Right forelimb (tissue), 1 donor: ENCODE measurements around the gene ZNF141.

Experiments
- DNase-seq: peaks from one replicate; pipeline ENCODE4 v3.0.0-alpha.2; 2018

Gene ZNF141

DNA sequence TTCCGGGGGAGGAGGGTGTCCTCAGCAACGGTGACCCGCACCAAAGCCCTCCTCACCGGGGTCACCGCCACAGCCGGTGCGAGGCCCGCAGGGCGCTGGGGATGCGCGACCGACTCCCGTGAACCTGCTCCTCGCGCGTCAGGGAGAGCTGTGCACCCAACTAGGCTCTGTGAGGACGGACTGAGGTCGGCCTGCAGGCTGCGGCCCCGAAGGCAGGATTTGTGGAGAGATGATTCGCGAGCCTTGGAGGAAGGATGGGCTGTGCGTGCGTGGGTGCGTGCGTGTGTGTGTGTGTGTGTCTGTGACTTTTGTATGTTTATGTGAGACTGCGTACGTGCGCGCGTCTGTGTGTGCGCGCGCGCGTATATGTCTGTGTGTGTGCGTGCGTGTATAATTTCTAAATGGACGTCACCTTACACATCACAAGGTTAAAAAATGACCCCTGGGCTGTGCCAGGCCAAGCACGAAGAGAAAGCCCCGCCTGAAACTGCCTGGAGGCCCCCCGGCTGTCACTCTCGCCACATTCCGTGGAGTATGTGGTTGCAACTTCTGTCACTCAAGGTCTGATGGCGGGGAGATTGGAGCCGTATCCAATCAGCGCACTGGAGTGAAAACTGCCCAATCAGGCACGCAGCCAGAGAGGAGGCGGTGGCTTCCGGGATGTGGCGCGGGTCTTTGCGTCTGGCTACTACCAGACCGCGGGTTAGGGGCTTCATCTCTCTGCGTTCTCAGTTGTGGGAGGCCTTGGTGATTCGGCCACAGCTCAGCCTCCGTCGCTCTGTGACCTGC is at the start of gene ZNF141:
Gene ZNF141, plus strand, starts transcription at position 672 of the 789 bp plus-strand sequence. CDS start 170 bp downstream, outside the sequence.
- peak; percentile 98 for DNase-seq

DNA sequence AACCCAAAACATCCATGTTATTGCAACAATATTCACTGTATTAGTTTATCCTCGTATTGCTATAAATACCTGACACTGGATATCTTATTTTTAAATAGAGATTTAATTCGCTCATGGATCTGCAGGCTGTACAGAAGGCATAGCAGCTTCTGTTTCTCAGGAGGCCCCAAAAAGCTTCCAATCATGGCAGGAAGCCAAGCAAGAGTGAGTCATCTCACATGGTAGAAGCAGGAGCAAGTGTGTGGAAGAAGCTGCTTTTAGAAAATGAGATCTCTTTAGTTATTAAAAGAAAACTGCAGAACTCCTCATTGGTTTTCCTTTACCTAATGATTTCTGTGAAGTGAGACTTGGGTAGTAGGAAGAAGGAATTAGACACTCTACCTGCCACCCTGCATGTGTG is 48.7 kb upstream of the ZNF141 start:
- DNase-seq: no peak

DNA sequence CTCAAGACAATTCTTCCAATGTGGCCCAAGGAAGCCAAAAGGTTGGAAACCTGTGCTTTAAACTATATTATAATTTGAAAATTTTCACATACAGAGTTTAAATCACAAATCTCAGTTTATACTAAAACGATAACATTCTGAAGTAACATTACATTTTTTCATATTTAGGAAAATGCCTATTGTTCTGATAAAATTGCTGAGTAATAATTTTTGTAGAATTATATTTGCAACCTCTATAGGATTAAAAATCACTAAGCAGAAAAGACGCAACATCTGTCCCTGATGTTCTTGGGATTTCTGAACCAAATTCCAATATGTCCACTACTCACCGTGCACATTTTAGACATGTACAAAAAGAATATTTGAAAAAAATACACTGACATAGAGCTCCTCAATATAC is 42.9 kb upstream of the ZNF141 start:
- DNase-seq: no peak

DNA sequence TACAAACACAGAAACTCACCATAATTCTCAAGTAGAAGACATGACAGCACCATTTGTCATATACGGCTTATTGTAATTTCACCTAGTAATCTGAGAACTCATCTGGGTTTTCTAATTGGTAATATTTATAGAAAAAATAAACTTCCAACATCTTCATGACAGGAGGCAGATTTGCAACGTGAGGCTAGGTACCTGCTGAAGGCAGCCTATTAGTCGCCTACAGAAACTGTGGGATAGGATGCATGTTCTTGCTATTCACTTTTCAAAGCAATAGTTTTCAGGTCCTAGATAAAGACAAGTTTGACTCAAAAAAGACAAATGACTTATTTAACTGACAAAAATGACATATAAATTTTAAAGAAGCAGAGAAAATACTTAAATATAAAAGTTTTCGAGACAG is 35.2 kb upstream of the ZNF141 start:
- DNase-seq: no peak

DNA sequence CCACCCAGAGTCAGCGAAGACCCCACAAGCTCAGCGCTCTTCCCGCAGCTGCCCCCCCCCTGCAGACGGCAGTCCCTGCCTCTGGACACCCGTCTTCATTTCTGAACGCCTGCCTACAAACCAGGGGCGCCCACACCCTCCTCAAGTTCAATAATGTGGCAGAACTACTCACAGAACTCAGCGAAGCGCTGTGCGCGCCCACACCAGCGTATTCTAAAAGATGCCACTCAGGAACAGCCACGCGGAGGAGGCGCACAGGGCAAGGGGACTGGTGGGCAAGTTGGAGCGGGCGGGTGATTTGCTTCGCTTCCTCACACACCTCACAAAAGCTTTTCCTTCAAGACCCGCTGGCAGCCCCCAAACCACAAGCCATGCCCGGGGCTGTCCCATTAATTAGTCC is 33.1 kb upstream of the ZNF141 start:
- peak; percentile 43 for DNase-seq

DNA sequence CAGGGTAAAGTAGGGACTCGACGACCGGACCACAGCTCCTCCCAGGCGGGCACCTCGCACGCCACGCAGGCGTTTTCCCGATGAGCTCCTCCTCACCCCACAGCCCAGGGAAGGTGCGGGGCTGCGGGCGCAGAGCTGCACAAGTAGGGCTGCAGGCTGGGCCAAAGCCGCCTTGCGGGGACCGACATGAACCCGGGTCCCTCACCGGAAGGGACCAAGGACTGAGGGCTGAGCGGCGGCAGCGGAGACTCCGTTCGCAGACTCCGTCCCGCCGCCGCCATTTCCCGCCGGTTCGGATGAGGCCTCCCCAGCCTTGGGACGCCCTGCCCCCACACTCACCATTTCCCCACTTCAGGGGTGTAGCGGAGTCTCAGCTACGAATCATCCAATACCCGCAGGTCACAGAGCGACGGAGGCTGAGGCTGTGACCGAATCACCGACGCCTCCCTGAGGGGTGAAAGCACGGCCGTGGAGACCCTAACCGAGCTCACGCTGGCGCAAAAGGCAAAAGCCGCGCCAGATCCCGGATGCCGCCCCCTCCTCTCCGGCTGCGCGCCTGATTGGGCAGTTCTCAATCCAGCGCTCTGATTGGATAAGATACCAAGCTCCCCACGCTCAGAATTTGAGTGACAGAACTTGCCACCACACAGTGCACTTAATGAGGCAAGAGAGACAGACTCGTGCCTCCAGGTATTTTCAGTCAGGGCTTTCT is 32.5 kb upstream of the ZNF141 start, which contains the start of gene ZNF732:
Gene ZNF732, minus strand, starts transcription at position 506 of the 712 bp plus-strand sequence. Its CDS starts 164 bp downstream, at position 342.
- DNase-seq: peak; percentile 84

DNA sequence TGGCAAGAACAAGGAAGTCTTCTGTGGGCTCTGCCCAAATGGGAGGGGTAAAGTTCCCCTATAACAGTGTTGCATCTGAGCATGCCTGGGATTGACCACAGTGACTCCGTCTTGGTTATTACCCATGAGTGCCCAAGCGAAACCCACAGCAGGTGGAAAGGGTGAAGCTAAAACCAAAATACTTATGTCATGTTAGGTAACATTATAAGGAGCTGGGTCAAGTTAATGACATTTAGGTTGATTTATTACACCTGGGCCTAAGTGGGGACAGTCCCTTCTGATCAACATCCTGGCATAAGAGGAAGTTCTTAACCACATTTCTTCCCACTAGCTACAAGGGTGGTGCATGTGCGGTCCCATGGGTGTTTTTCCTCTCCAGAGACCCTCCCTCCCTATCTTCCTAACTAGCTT is 31.1 kb upstream of the ZNF141 start:
- no peak for DNase-seq

DNA sequence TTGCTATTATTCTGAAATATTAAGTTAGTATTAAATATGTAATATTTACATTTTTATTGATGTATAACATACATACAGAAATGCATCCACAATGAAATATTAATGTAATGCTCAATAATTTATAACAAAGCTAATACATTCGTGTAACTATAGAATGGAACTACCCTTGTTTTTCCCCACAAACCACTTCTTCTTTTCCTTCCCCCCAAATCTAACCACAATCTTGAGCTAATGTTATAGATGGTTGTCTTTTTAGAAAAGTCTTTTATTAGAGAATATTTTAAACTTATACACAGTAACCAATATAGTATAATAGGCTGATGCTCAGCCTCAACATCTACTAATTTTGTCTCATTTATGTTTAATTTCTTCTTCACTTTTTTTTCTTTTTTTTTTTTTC is 27.8 kb upstream of the ZNF141 start:
- no peak for DNase-seq

DNA sequence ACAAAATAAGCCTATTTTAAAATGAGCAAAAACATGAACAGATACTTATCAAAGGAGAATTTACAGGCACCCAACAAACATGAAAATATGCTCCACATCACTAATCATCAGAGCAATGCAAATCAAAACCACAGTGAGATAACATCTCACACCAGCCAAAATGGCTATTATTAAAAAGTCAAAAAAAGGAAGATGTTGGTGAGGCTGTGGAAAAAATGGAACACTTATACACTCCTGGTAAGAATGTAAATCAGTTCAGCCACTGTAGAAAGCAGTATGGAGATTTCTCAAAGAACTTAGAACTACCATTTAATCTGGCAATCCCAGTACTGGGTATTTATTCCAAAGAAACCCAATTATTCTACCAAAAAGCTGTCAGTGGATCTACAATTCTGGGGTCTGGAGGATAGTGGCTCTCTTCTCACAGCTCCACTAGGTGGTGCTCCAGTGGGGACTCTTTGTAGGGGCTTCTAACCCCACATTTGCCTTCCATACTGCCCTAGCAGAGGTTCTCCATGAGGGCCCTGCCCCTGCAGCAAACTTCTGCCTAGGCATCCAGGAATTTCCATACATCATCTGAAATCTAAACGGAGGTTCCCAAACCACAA is 23.2 kb upstream of the ZNF141 start:
- DNase-seq: no peak

DNA sequence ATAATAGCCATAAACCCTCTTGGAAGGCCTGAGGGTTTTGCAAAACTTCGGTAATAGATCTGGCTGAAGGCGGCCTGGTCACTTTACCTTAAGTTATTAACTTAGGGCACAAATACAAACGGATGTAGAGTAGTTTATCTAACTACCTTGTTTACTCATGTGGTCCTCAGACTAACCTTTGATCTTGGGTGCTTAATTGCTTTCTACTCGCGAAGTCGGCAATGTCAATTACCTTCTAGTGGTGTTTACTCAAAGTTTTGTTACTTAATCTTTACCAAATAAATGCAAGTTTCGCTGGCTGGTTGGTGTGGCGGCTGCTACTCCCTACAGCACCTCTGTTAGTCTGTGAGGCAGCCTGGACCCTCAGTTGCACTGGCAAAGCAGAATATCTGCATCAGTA is 8.9 kb upstream of the ZNF141 start:
- DNase-seq: no peak

DNA sequence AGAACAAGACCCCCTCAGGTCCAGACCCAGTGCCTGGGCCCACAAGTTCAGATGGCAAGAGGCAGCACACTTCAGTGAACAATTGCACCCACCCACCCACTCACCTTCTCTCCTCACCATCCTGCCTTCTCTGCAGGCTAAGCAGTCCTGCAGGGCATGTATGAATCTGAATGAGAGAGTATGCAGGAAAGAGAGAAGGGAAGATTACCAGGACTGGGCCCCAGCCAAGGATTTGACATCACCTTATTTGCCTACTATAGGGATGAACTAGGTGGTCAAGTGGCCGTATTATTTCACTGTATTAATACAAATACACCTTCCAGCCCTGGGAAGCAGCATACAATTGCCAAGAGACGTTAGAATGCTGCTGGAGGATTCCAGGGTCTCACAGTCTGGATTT is 2.1 kb upstream of the ZNF141 start:
- no peak for DNase-seq

DNA sequence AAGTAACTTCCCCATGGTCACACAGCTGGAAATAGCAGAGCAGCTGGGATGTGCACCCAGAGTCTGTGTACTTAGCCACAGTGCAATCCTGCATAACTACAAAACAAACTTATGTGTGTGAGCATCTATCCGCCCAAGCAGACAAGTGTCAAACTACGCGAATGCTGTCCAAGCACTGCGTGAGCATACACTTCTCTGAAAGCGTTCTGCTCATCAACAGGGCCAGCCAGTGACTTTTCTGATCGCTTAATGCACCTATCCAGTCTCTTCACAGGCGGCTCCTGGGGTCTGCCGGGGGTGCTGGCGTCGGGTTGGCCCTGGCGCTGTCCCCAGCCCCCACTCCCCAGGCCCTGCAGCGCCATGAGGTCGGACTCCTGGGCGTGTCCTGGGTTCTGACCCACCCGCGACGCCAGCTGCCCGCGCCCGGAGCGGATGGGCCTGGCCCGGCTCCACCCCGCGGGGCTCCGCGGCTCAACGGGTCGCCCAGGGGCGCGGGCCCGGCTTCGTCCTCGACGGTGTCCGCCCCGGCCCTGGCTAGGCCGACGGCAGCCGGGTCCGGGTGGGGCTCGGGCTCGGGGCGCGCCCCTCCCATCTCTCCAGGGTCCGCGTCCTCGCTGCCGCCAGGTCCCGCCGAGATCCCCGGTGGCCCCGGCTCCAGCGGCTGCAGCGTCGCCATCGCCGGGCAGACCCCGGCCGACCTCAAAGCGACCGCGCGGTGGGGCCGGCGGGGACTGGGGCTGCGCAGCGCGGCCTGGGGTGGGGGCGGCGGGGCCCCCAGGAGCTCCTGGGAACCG is 1.3 kb upstream of the ZNF141 start:
- no peak for DNase-seq

DNA sequence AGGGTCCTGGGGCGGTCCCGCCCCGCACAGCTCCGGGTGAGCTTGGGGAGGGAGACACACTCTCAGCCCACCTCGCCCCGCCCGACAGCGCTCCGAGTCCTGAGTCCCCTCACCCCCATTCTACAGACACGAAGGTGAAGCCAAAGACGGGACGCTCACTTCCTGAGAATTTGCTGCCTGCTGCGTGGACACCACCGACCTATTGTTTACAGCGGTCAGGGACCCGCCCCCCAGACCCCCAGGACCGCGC is 796 bp upstream of the ZNF141 start:
- no peak for DNase-seq

DNA sequence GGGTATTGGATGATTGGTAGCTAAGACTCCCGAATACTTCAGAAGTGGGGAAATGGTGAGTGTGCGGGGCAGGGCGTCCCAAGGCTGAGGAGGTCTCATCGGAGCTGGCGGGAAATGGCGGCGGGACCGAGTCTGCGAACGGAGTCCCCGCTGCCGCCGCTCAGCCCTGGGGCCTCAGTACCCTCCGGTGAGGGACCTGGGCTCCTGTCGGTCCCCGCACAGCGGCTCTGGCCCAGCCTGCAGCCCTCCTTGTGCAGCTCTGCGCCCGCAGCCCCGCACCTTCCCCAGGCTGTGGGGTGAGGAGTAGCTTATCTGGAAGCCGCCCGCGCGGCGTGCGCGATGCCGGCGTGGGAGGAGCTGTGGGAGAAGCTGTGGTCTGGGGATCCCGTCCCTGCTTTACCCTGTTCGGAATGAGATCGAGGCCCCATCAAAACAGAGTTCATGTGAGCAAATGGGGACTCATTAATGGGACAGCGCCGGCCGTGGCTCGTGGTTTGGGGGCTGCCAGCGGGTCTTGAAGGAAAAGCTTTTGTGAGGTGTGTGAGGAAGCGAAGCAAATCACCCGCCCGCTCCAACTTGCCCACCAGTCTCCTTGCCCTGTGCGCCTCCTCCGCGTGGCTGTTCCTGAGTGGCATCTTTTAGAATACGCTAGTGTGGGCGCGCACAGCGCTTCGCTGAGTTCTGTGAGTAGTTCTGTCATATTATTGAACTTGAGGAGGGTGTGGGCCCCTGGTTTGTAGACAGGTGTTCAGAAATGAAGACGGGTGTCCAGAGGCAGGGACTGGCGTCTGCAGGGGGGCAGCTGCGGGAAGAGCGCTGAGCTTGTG is 531 bp downstream of the ZNF141 start:
- no peak for DNase-seq

DNA sequence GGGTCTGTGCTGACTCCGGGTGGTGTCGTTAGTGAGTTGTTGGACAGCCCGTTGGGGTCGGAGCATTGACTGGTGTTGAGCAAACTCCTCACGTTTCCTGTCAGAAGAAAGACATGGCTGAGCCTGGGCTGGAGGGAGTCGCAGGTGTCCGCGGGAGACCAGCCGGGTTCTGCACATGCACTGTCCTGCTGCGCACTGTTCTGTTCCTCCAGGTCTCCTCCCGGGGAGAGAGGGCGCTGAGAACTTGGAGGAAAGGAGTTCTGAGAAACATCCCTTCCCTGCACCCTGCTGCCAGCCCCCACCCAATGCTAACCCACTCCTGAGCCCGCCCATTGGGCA is 1.1 kb downstream of the ZNF141 start:
- DNase-seq: no peak

DNA sequence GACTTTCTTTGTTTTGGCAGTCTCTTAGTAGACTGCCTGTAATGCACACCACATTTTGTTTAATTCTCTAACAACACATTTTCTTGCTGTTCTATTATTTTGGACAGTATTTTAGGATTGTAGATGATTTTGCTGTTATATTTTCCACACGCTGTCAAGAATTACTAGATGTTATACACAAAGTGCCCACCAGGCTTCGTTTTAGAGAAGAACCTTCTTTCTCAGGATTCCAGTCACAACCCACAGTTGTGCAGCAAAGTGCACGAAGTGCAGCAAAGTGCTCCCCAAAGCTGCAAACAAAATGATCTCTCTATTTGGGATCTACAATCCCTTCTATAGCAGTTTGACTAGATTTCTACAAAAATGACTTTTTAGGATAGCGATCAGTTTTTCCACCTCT is 2.4 kb downstream of the ZNF141 start:
- DNase-seq: no peak

DNA sequence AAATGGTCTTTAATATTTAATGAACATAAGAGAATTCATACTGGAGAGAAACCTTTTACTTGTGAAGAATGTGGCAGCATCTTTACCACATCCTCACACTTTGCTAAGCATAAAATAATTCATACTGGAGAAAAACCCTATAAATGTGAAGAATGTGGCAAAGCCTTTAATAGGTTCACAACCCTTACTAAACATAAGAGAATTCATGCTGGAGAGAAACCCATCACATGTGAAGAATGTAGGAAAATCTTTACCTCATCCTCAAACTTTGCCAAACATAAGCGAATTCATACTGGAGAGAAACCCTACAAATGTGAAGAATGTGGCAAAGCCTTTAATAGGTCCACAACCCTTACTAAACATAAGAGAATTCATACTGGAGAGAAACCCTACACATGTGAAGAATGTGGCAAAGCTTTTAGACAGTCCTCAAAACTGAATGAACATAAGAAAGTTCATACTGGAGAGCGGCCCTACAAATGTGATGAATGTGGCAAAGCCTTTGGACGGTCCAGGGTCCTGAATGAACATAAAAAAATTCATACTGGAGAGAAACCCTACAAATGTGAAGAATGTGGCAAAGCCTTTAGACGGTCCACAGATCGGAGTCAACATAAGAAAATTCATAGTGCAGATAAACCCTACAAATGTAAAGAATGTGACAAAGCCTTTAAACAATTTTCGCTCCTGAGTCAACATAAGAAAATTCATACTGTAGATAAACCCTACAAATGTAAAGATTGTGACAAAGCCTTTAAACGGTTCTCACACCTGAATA is 35.6 kb downstream of the ZNF141 start:
- no peak for DNase-seq

DNA sequence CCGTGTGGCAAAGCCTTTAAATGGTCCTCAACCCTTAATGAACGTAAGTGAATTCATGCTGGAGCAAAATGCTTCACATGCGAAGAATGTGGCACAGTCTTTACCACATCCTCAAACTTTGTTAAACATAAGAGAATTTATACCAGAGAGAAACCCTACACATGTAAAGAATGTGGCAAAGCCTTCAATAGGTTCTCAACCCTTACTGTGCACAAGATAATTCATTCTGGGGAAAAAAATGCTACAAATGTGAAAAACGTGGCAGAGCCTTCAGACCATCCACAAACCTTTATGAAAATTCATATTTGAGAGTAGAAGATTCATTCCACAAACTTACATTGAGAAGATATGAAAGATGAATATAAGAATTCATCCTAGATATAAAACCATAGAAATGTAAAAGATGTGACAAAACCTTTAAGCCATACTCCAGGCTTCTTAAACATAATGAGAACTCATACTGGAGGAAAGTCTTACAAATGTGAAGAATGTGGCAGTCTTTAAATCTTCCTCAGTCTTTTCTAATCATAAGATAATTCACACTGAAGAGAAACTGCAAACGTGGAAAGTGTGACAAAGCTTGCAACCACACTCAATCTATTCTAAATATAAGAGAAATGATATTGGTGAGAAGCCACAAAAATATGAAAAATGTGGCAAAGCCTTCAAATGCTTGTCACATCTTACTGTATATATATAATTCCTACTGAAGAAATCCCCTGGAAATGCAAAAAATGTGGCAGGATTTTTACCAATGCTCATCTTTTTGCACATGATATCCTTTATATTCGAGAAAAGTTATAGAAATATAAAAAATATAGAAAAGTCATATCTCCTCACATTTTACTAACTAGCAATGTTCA is 36.9 kb downstream of the ZNF141 start:
- no peak for DNase-seq

DNA sequence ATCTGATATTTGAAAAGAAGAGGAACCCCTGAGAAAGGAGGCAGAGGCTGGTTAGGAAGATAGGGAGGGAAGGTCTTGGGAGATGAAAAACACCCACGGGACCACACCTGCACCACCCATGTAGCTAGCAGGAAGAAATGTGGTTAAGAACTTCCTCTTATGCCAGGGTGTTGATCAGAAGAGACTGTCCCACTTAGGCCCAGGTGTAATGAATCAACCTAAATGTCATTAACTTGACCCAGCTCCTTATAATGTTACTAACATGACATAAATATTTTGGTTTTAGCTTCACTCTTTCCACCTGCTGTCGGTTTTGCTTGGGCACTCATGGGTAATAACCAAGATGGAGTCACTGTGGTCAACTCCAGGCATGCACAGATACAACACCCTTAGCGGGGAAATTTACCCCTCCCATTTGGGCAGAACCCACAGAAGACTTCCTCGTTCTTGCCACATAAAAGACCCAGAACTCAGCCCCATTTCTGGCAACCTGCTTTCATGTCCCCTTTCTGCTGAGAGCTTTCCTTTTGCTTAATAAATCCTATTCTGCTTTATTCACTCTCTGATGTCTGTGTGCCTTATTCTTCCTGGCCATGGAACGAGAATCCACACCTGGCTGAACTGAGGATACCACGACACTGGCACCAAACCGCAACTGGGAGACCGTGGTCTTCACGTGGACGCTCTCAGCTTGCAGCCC is 46.8 kb downstream of the ZNF141 start:
- DNase-seq: no peak
